CD14-positive monocyte (primary cell): ENCODE data around the gene SCOC. TPM values are rescaled to one million over a fixed set of nuclear protein-coding genes. Genes with fewer than 3 reads are reported as not detected.

ENCODE experiments used
- DNase-seq, 3 donors: peaks; one replicate each; pipeline ENCODE4 v3.0.0-alpha.2; 2011 to 2022
- H2AFZ ChIP-seq: 2 replicates; pipeline ENCODE4 v1.6.0; 2012; ENCODE audit warnings: mild to moderate bottlenecking, low read depth, low read length, inconsistent platforms; ENCODE audit not compliant: insufficient read depth, poor library complexity, severe bottlenecking
- H3K27ac ChIP-seq, 2 donors: 1 replicate in 1 of 2; 2 replicates in 1 of 2; pipeline ENCODE4 v1.5.1; 2012 to 2013; ENCODE audit warnings: low read length in 2 of 2, control low read depth in 1 of 2, inconsistent platforms in 1 of 2, low read depth in 1 of 2, mild to moderate bottlenecking in 1 of 2
- H3K27me3 ChIP-seq, 2 donors: one replicate each; pipeline versions ENCODE4 v1.6.0 to v1.6.1; 2011 to 2013; ENCODE audit warnings: low read length in 2 of 2; ENCODE audit not compliant: control insufficient read depth in 2 of 2, insufficient read depth in 2 of 2
- H3K36me3 ChIP-seq, 2 donors: replicated peaks in 1 of 2; 1 replicate in 1 of 2; 2 replicates in 1 of 2; pipeline versions ENCODE4 v1.5.1 to v1.6.1; 2012 to 2013; ENCODE audit warnings: low read length in 2 of 2, control low read depth in 1 of 2, inconsistent platforms in 1 of 2, mild to moderate bottlenecking in 1 of 2; ENCODE audit not compliant: insufficient read depth in 2 of 2, control insufficient read depth in 1 of 2
- H3K4me1 ChIP-seq, 2 donors: 1 replicate in 1 of 2; 2 replicates in 1 of 2; pipeline versions ENCODE4 v1.5.1 to v1.6.1; 2012 to 2013; ENCODE audit warnings: low read length in 2 of 2, control low read depth in 1 of 2, inconsistent platforms in 1 of 2, mild to moderate bottlenecking in 1 of 2, moderate library complexity in 1 of 2; ENCODE audit not compliant: insufficient read depth in 2 of 2, control insufficient read depth in 1 of 2
- H3K4me2 ChIP-seq: replicated peaks from 2 replicates; pipeline ENCODE3; 2012; ENCODE audit warnings: low read length, moderate library complexity, mild to moderate bottlenecking; ENCODE audit not compliant: poor library complexity, severe bottlenecking; ENCODE audit errors: extremely low read depth
- H3K4me3 ChIP-seq, 3 experiments: fragments of 200-600 bp in 1 of 3; sonication (generic) in 1 of 3; replicated peaks in 1 of 3; 1 replicate in 2 of 3; 2 replicates in 1 of 3; pipeline ENCODE4 v1.5.1; 2011 to 2013; ENCODE audit warnings: low read length in 3 of 3, mild to moderate bottlenecking in 3 of 3, control low read depth in 2 of 3, low read depth in 2 of 3, inconsistent platforms in 1 of 3, moderate library complexity in 1 of 3
- H3K79me2 ChIP-seq: 2 replicates; pipeline ENCODE4 v1.6.0; 2012; ENCODE audit warnings: mild to moderate bottlenecking, control low read depth, inconsistent platforms, low read length, moderate library complexity; ENCODE audit not compliant: insufficient read depth
- H3K9ac ChIP-seq: 2 replicates; pipeline ENCODE4 v1.6.0; 2017; ENCODE audit warnings: low read length, mild to moderate bottlenecking; ENCODE audit not compliant: insufficient read depth, poor library complexity, severe bottlenecking
- H3K9me3 ChIP-seq, 2 donors: replicated peaks in 1 of 2; 1 replicate in 1 of 2; 2 replicates in 1 of 2; pipeline versions ENCODE4 v1.5.1 to v1.6.1; 2012 to 2013; ENCODE audit warnings: low read length in 2 of 2, control low read depth in 1 of 2; ENCODE audit not compliant: control insufficient read depth in 1 of 2, insufficient read depth in 1 of 2
- H4K20me1 ChIP-seq: 2 replicates; pipeline ENCODE4 v1.6.0; 2012; ENCODE audit warnings: mild to moderate bottlenecking, low read length, control low read depth, moderate library complexity; ENCODE audit not compliant: insufficient read depth
- H3K27ac Mint-ChIP-seq, 7 donors: one replicate each; pipeline ENCODE4 v1.8.0; 2020; ENCODE audit warnings: mild to moderate bottlenecking in 7 of 7, mixed read lengths in 7 of 7, moderate library complexity in 6 of 7, inconsistent platforms in 2 of 7
- H3K27me3 Mint-ChIP-seq, 3 donors: one replicate each; pipeline ENCODE4 v1.8.0; 2021 to 2022; ENCODE audit warnings: low read depth in 3 of 3, mild to moderate bottlenecking in 3 of 3, mixed read lengths in 3 of 3, moderate library complexity in 3 of 3, inconsistent platforms in 1 of 3
- H3K36me3 Mint-ChIP-seq, 2 donors: one replicate each; pipeline ENCODE4 v1.8.0; 2020; ENCODE audit warnings: mixed read lengths in 2 of 2, inconsistent platforms in 1 of 2, mild to moderate bottlenecking in 1 of 2
- H3K4me1 Mint-ChIP-seq: one replicate; pipeline ENCODE4 v1.8.0; 2020; ENCODE audit warnings: mild to moderate bottlenecking, mixed read lengths
- H3K4me3 Mint-ChIP-seq, 2 donors: one replicate each; pipeline ENCODE4 v1.8.0; 2020; ENCODE audit warnings: mild to moderate bottlenecking in 2 of 2, mixed read lengths in 2 of 2, moderate library complexity in 1 of 2
- H3K9me3 Mint-ChIP-seq, 7 donors: one replicate each; pipeline ENCODE4 v1.8.0; 2020 to 2022; ENCODE audit warnings: mixed read lengths in 7 of 7, mild to moderate bottlenecking in 6 of 7, moderate library complexity in 6 of 7, inconsistent platforms in 2 of 7
- CTCF ChIP-seq: fragments of 200-600 bp; IDR thresholded peaks from one replicate; pipeline ENCODE4 v1.8.0; 2022; ENCODE audit warnings: antibody characterized with exemption, mild to moderate bottlenecking
- WGBS: methylation state at CpG from one replicate; pipeline ENCODE4 v1.1.5; 2013; ENCODE audit warnings: missing lambda C conversion rate; ENCODE audit not compliant: insufficient coverage; 5-methylcytosine and 5-hydroxymethylcytosine counted together
- intact Hi-C, 2 donors: fragments of 100-400 bp; cut with micrococcal nuclease; formaldehyde crosslinking; loops; one replicate each; pipeline versions ENCODE4 v1.15.0 to v1.15.1; 2023
- polyA plus RNA-seq, 3 donors: library from polyadenylated mRNA; depleted of rRNA in 1 of 3; unstranded in 2 of 3; stranded (reverse) in 1 of 3; fragments of 300-500 nt in 2 of 3; fragments of >200 nt in 1 of 3; fragmentation: Illumina TruSeq in 2 of 3; gene quantifications; 1 replicate in 2 of 3; 2 replicates in 1 of 3; pipeline ENCODE4 v1.2.3, GENCODE V29; 2012 to 2021

The SCOC gene
- polyA plus RNA-seq, 3 donors = 5.3 to 22.6 (median 21.2) TPM

DNA sequence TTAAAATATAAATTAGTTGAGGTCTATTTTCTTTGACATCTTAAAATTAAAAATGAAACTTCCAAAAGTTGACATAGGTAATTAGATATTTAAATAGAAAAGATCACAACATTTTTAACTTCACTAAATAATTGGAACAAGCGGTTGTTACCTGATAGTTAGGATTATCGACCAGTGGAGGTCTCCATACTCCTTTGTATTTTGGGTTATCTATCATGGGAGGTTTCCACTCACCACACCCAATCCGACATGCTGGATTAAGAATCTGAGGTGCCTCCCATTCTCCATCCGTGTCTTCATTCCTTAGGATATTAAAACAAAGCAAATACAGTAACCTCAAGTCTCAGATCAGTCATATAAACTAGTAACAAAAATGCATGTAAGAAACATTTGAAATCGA, 22.2 kb downstream of the SCOC start:
- H3K79me2 ChIP-seq = no peaks in the 10 kb centered on the region
- H3K4me2 ChIP-seq = no peak overlapping the region
- H3K27ac ChIP-seq = no peak overlapping the region
- H3K9ac ChIP-seq = no peak overlapping the region
- no peaks in the 10 kb centered on the region for H3K27me3 ChIP-seq
- WGBS = 40% methylated on average over 1 of the region's 5 CpGs
- H3K9me3 ChIP-seq = no peaks in the 10 kb centered on the region
- no peak for TF ChIP-seq CTCF
- Mint-ChIP-seq H3K36me3 (no peaks in the 10 kb centered on the region), H3K9me3 (no peaks in the 10 kb centered on the region), H3K4me3 (no peak overlapping the region), H3K27me3 (peaks cover 0 to 2% (median 0%) of the 10 kb centered on the region in 3 donors), H3K4me1 (no peaks in the 10 kb centered on the region), H3K27ac (no peak overlapping the region)
- H3K36me3 ChIP-seq = no peaks in the 10 kb centered on the region
- no peaks in the 10 kb centered on the region for H3K4me1 ChIP-seq
- intact Hi-C loops = no loop called here
- H2AFZ ChIP-seq = no peak overlapping the region
- H4K20me1 ChIP-seq = no peaks in the 10 kb centered on the region
- no peak overlapping the region for H3K4me3 ChIP-seq
- no peak for DNase-seq

DNA sequence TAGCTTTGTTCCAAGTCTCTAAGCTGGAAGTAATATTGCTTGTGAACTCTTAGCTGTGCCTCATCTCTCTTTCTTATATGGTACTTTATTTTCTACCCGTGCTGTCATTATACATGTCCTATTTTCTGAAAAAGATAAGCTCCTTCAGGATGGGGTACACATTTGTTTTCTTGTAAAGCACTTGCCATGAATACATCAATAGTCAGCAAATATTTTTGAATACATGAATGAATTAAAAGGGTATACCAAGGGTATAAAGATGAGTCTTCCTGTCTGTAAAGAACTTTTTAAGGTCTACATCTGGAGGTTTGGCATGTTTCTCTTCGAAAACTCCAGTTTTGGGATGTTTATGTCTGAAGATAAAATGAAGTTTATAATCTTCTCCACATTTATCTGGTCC, 26.7 kb downstream of the SCOC start:
- TF ChIP-seq CTCF = no peak
- Histone ChIP-seq H3K36me3 (no peaks in the 10 kb centered on the region), H3K27ac (no peak overlapping the region), H4K20me1 (no peaks in the 10 kb centered on the region), H3K9me3 (no peaks in the 10 kb centered on the region), H3K4me3 (no peak overlapping the region), H3K27me3 (no peaks in the 10 kb centered on the region), H3K4me1 (no peaks in the 10 kb centered on the region), H3K9ac (no peak overlapping the region), H3K4me2 (no peak overlapping the region), H3K79me2 (no peaks in the 10 kb centered on the region), H2AFZ (no peak overlapping the region)
- Mint-ChIP-seq H3K27me3 (peaks cover 0 to 2% (median 0%) of the 10 kb centered on the region in 3 donors), H3K27ac (no peak overlapping the region), H3K4me1 (no peaks in the 10 kb centered on the region), H3K36me3 (no peaks in the 10 kb centered on the region), H3K4me3 (no peak overlapping the region), H3K9me3 (no peaks in the 10 kb centered on the region)
- intact Hi-C loops = no loop called here
- WGBS = no CpG with 5 or more reads among the region's 2 CpGs
- DNase-seq = no peak
